ENCODE results near the gene INO80. TPM values are rescaled to one million over a fixed set of nuclear protein-coding genes. Genes with fewer than 3 reads are reported as not detected.
A peak's percentile ranks its signal among the peaks of the same experiment; 100 is the strongest.

INO80 gene
- total RNA-seq, 5 donors from 2014 or later (not counting 1 experiment from before 2014, with no cell fraction given): 31.3 to 34.7 (median 33.7) TPM

- Mint-ChIP-seq H3K4me1 (no peaks in the 10 kb centered on the region), H3K27ac (no peak overlapping the region), H3K27me3 (no peaks in the 10 kb centered on the region), H3K36me3 (peaks cover 41% of the 10 kb centered on the region), H3K4me3 (no peak overlapping the region), H3K9me3 (no peaks in the 10 kb centered on the region)
- no CpG with 5 or more reads among the region's 4 CpGs for WGBS (ENCODE audit: insufficient coverage)
- peaks cover 0 to 59% of the 10 kb centered on the region in 2 donors for H3K36me3 ChIP-seq (ENCODE audit: control insufficient read depth in 2 of 2, extremely low read depth in 1 of 2, insufficient read depth in 1 of 2, low read length in 1 of 2)
- no peaks in the 10 kb centered on the region for H3K9me3 ChIP-seq
- H3K27me3 ChIP-seq (replicated peaks in 1 of 2; ENCODE audit: control insufficient read depth in 2 of 2, extremely low read depth in 1 of 2, insufficient read depth in 2 of 2, low read length in 1 of 2): no peaks in the 10 kb centered on the region
- no peaks in the 10 kb centered on the region for H3K4me1 ChIP-seq (ENCODE audit: control insufficient read depth in 1 of 2, extremely low read depth in 1 of 2, insufficient read depth in 2 of 2, low read length in 2 of 2)
- CTCF ChIA-PET: interaction anchor here (1.1 to 1.2 kb wide), 2 partner anchors 119 to 168 kb away, joined by 3 read pairs; no protein-coding TSS in a partner anchor
- H3K27ac ChIP-seq (ENCODE audit: low read length): no peak overlapping the region
- DNase-seq: no peak
- ATAC-seq (replicated peaks in 1 of 4): no peak
- no peak overlapping the region for H3K4me3 ChIP-seq (ENCODE audit: control insufficient read depth in 1 of 2, extremely low read depth in 1 of 2, low read length in 1 of 2)
- POLR2A ChIA-PET: no interaction called here
These were observed 90.7 kb downstream of the INO80 start for GRCh38 chr15:41025393-41025792.

GRCh38 chr15:41024885-41025284 is 91.2 kb downstream of the INO80 start:
- WGBS (ENCODE audit: insufficient coverage): no CpG with 5 or more reads among the region's 2 CpGs
- no peak overlapping the region for H3K27ac Mint-ChIP-seq

GRCh38 chr15:41024131-41024530 is 91.9 kb downstream of the INO80 start:
- H3K4me1 Mint-ChIP-seq: no peaks in the 10 kb centered on the region
- DNase-seq: no peak
- Histone ChIP-seq H3K9me3 (no peaks in the 10 kb centered on the region), H3K4me3 (ENCODE audit: control insufficient read depth in 1 of 2, extremely low read depth in 1 of 2, low read length in 1 of 2) (no peak overlapping the region), H3K27me3 (replicated peaks in 1 of 2; ENCODE audit: control insufficient read depth in 2 of 2, extremely low read depth in 1 of 2, insufficient read depth in 2 of 2, low read length in 1 of 2) (no peaks in the 10 kb centered on the region), H3K4me1 (ENCODE audit: control insufficient read depth in 1 of 2, extremely low read depth in 1 of 2, insufficient read depth in 2 of 2, low read length in 2 of 2) (no peaks in the 10 kb centered on the region), H3K27ac (ENCODE audit: low read length) (no peak overlapping the region), H3K36me3 (ENCODE audit: control insufficient read depth in 2 of 2, extremely low read depth in 1 of 2, insufficient read depth in 1 of 2, low read length in 1 of 2) (peaks cover 0 to 60% of the 10 kb centered on the region in 2 donors)
- H3K4me3 Mint-ChIP-seq: no peak overlapping the region
- H3K27ac Mint-ChIP-seq: no peak overlapping the region
- H3K36me3 Mint-ChIP-seq: peaks cover 40% of the 10 kb centered on the region
- WGBS (ENCODE audit: insufficient coverage): 90% methylated on average over 3 of the region's 4 CpGs
- no peaks in the 10 kb centered on the region for H3K9me3 Mint-ChIP-seq
- no peaks in the 10 kb centered on the region for H3K27me3 Mint-ChIP-seq
- ATAC-seq (replicated peaks in 1 of 4): no peak
- ChIA-PET POLR2A (interaction anchor here in 1 of 2 donors (0.7 kb wide), 1 partner anchor 619 kb away, joined by 6 read pairs; no protein-coding TSS in a partner anchor), CTCF (interaction anchor here (0.7 to 1.6 kb wide), 2 partner anchors 120 to 127 kb away, joined by 3 to 4 read pairs; no protein-coding TSS in a partner anchor)

More at GRCh38 chr15:41024885-41025284, 91.2 kb downstream of the INO80 start:
- CTCF ChIA-PET: interaction anchor here in 1 of 2 donors (1.2 to 1.6 kb wide), 2 partner anchors 121 to 167 kb away, joined by 3 read pairs; no protein-coding TSS in a partner anchor
- Mint-ChIP-seq H3K4me3 (no peak overlapping the region), H3K4me1 (no peaks in the 10 kb centered on the region), H3K9me3 (no peaks in the 10 kb centered on the region), H3K36me3 (peaks cover 43% of the 10 kb centered on the region), H3K27me3 (no peaks in the 10 kb centered on the region)
- Histone ChIP-seq H3K9me3 (no peaks in the 10 kb centered on the region), H3K27me3 (replicated peaks in 1 of 2; ENCODE audit: control insufficient read depth in 2 of 2, extremely low read depth in 1 of 2, insufficient read depth in 2 of 2, low read length in 1 of 2) (no peaks in the 10 kb centered on the region), H3K4me3 (ENCODE audit: control insufficient read depth in 1 of 2, extremely low read depth in 1 of 2, low read length in 1 of 2) (no peak overlapping the region), H3K27ac (ENCODE audit: low read length) (no peak overlapping the region), H3K4me1 (ENCODE audit: control insufficient read depth in 1 of 2, extremely low read depth in 1 of 2, insufficient read depth in 2 of 2, low read length in 2 of 2) (no peaks in the 10 kb centered on the region), H3K36me3 (ENCODE audit: control insufficient read depth in 2 of 2, extremely low read depth in 1 of 2, insufficient read depth in 1 of 2, low read length in 1 of 2) (peaks cover 0 to 61% of the 10 kb centered on the region in 2 donors)
- POLR2A ChIA-PET: no interaction called here
- DNase-seq (no peak), ATAC-seq (replicated peaks in 1 of 4) (no peak)

- Histone ChIP-seq H3K9me3 (no peaks in the 10 kb centered on the region), H3K4me1 (ENCODE audit: control insufficient read depth in 1 of 2, extremely low read depth in 1 of 2, insufficient read depth in 2 of 2, low read length in 2 of 2) (no peaks in the 10 kb centered on the region), H3K4me3 (ENCODE audit: control insufficient read depth in 1 of 2, extremely low read depth in 1 of 2, low read length in 1 of 2) (no peak overlapping the region), H3K27me3 (replicated peaks in 1 of 2; ENCODE audit: control insufficient read depth in 2 of 2, extremely low read depth in 1 of 2, insufficient read depth in 2 of 2, low read length in 1 of 2) (no peaks in the 10 kb centered on the region), H3K27ac (ENCODE audit: low read length) (no peak overlapping the region), H3K36me3 (ENCODE audit: control insufficient read depth in 2 of 2, extremely low read depth in 1 of 2, insufficient read depth in 1 of 2, low read length in 1 of 2) (peaks cover 0 to 73% of the 10 kb centered on the region in 2 donors)
- no peaks in the 10 kb centered on the region for H3K9me3 Mint-ChIP-seq
- peak in 2 of 4 experiments; percentile 48 to 63 for ATAC-seq (replicated peaks in 1 of 4)
- H3K27ac Mint-ChIP-seq: no peak overlapping the region
- CTCF ChIA-PET: interaction anchor here in 1 of 2 donors (0.5 to 2.4 kb wide), 5 partner anchors 115 to 171 kb away, joined by 3 to 5 read pairs (median 3); no protein-coding TSS in a partner anchor
- peaks cover 2 to 7% (median 5%) of the 10 kb centered on the region in 3 donors for H3K4me1 Mint-ChIP-seq
- DNase-seq: peak in 33 of 35 experiments; percentile 3 to 67 (median 25)
- H3K36me3 Mint-ChIP-seq: peaks cover 45% of the 10 kb centered on the region
- WGBS (ENCODE audit: insufficient coverage): 94% methylated on average over 2 of the region's 5 CpGs
- POLR2A ChIA-PET: no interaction called here
- no peak overlapping the region for H3K4me3 Mint-ChIP-seq
- H3K27me3 Mint-ChIP-seq: no peaks in the 10 kb centered on the region
These were observed 93.5 kb downstream of the INO80 start for GRCh38 chr15:41022487-41023090.

- Histone ChIP-seq H3K9me3 (no peaks in the 10 kb centered on the region), H3K4me1 (ENCODE audit: control insufficient read depth in 1 of 2, extremely low read depth in 1 of 2, insufficient read depth in 2 of 2, low read length in 2 of 2) (no peaks in the 10 kb centered on the region), H3K27me3 (replicated peaks in 1 of 2; ENCODE audit: control insufficient read depth in 2 of 2, extremely low read depth in 1 of 2, insufficient read depth in 2 of 2, low read length in 1 of 2) (no peaks in the 10 kb centered on the region), H3K27ac (ENCODE audit: low read length) (no peak overlapping the region), H3K36me3 (ENCODE audit: control insufficient read depth in 2 of 2, extremely low read depth in 1 of 2, insufficient read depth in 1 of 2, low read length in 1 of 2) (peaks cover 5 to 73% of the 10 kb centered on the region in 2 donors), H3K4me3 (ENCODE audit: control insufficient read depth in 1 of 2, extremely low read depth in 1 of 2, low read length in 1 of 2) (no peak overlapping the region)
- Mint-ChIP-seq H3K27ac (no peak overlapping the region), H3K9me3 (no peaks in the 10 kb centered on the region), H3K27me3 (no peaks in the 10 kb centered on the region), H3K4me1 (peaks cover 9 to 13% (median 10%) of the 10 kb centered on the region in 3 donors), H3K36me3 (peaks cover 37% of the 10 kb centered on the region), H3K4me3 (no peak overlapping the region)
- POLR2A ChIA-PET: no interaction called here
- 100% methylated on average over 3 of the region's 6 CpGs for WGBS (ENCODE audit: insufficient coverage)
- CTCF ChIA-PET: interaction anchor here in 1 of 2 donors (2.4 kb wide), 1 partner anchor 115 kb away, joined by 5 read pairs; no protein-coding TSS in a partner anchor
- no peak for ATAC-seq (replicated peaks in 1 of 4)
- DNase-seq: no peak
These were observed 95.3 kb downstream of the INO80 start for GRCh38 chr15:41020829-41021228.

GRCh38 chr15:41020311-41020710 is 95.8 kb downstream of the INO80 start:
- Mint-ChIP-seq H3K9me3 (no peaks in the 10 kb centered on the region), H3K27me3 (no peaks in the 10 kb centered on the region), H3K27ac (no peak overlapping the region), H3K4me3 (no peak overlapping the region), H3K36me3 (peaks cover 35% of the 10 kb centered on the region), H3K4me1 (peaks cover 9 to 13% (median 10%) of the 10 kb centered on the region in 3 donors)
- Histone ChIP-seq H3K4me3 (ENCODE audit: control insufficient read depth in 1 of 2, extremely low read depth in 1 of 2, low read length in 1 of 2) (no peak overlapping the region), H3K27me3 (replicated peaks in 1 of 2; ENCODE audit: control insufficient read depth in 2 of 2, extremely low read depth in 1 of 2, insufficient read depth in 2 of 2, low read length in 1 of 2) (no peaks in the 10 kb centered on the region), H3K4me1 (ENCODE audit: control insufficient read depth in 1 of 2, extremely low read depth in 1 of 2, insufficient read depth in 2 of 2, low read length in 2 of 2) (no peaks in the 10 kb centered on the region), H3K9me3 (no peaks in the 10 kb centered on the region), H3K27ac (ENCODE audit: low read length) (no peak overlapping the region), H3K36me3 (ENCODE audit: control insufficient read depth in 2 of 2, extremely low read depth in 1 of 2, insufficient read depth in 1 of 2, low read length in 1 of 2) (peaks cover 5 to 72% of the 10 kb centered on the region in 2 donors)
- ATAC-seq (replicated peaks in 1 of 4) (no peak), DNase-seq (no peak)
- CTCF ChIA-PET: interaction anchor here in 1 of 2 donors (1.9 kb wide), 1 partner anchor 115 kb away, joined by 5 read pairs; no protein-coding TSS in a partner anchor
- POLR2A ChIA-PET: no interaction called here
- no CpG with 5 or more reads among the region's 4 CpGs for WGBS (ENCODE audit: insufficient coverage)

All from T-cell (primary cell).